HG03175 (cell line): ENCODE measurements around the gene DLK1.

Source experiments
- ATAC-seq: cut with Tn5 transposase; IDR thresholded peaks from one replicate; pipeline ENCODE4 v1.9.1; 2021; ENCODE audit warnings: mild to moderate bottlenecking, moderate library complexity; ENCODE audit not compliant: unreplicated experiment

Gene DLK1

DNA sequence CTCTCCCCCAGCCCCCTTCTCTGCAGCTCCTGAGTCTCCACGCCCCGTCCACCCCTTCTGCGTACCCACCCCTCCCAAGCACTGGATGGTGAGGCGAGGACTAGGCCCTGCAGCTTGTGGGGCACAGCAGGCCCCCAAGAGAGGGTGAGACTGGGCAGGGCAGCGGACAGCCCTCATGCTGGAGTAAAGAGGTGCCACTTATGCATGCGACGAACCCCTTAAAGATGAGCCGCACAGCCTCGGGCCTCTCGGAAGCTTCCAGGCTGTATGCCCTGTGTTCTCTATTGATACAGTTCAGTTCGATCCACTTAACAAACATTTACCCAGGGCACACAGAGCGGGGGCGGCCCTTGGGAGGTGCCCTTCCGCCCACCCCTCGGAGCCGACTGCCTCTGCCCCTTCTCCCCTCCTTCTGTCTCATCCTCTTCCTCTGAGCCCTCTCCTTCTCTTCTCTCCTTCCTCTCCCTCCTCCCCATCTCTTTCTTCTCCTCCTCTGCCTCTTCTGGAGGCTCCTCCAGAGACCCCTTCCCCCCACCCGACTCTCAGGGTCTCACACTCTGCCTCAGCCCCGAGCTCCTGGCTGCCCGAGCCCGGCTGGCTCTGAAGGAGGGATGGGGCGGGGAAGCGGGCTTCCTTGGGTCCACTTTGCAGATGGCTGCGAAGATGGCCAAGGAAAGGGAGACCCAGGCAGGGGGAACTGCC lies 32.7 kb upstream of the DLK1 start:
- ATAC-seq, result no peak

DNA sequence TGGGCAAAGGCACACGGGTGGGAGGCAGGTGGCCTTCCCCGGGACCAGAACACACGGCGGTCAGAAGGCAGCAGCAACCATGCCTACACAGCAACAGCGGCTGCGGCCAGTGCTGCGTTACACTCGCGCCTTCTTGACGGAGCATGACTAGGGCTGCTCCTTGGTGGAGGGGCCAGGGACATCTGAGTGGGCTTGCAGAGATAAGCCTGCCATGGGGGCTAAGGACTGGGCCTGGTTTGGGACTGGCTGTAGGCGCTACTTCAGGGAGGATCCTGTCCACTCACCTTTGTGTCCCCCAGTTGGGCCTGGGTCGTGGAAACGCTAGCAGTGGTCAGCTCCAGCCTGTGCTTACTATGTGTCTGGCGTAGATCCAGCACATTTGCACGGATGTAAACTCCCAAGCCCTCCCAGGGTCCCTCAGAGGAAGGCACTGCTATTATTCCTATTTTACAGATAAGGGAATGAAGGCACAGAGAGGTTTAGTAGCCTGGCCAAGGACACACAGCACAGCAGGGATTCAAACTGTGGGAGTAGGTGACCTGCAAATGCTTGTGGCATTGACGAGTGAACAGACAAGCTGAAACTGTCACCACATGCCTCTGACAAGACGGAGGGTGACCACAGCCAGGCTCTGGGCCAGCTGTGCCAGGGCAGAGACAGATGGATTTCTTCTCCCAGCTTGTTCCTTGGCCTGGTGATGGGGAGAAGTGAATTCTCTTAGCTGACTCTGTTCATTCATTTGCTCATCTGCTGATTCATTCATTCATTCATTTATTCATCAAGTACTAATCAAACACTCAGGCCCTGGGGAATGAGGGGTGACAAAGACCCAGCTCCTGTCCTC lies 31.9 kb upstream of the DLK1 start:
- no peak for ATAC-seq

DNA sequence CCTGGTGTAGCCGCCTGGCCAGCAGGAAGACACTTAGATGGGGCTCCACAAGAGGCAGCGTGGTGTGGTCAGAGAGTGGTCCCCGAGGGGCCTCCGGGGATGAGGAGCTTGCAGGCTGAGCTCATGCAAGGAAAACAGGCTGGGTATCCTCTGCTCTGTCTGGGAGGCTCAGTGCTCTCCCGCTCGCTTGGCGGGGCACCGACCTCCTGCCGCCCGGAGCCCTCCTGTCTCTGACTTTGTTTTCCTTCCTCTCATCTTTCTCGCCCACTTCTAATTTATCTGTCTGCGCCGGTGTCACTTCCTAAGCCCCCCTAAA lies 31.3 kb upstream of the DLK1 start:
- ATAC-seq, result no peak

DNA sequence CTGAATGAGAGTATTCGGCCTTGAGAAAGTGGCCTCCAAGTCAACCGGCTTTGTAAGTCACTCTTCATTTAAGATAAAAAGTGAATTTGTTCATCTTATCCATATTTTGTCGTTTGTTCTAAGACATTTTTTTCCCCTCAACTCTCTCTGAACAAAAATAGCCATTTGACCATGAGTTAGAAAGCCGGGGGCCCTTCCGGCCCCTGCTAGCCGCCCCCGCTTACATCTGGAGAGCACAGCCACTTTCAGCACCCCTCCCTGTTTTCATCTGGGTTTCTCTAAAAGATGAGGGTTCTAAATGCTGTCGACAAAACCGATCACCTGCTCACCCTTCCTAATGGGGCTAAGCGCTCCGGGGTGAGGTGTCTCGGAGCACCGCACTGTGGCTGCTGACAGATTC lies 30.7 kb upstream of the DLK1 start:
- ATAC-seq, result no peak

DNA sequence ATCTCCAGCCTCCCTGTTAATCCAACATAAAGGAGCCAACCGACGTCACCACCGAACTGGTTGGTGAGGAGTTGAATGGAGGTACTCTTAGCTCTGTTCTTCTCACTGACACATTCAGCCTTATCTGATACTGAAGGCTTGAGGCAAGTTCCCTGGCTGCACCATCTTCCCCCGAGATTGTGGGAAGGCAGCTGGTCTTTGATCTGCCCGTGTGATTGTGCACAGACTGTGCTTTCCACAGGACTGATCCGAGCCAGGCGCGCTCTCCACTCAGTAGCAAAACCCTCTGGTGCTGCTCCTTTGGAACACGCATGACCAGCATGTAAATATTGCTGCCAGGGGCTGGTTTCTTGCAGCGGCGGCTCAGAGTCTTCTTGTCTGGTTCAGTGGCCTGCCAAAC lies 30.1 kb upstream of the DLK1 start:
- no peak for ATAC-seq

DNA sequence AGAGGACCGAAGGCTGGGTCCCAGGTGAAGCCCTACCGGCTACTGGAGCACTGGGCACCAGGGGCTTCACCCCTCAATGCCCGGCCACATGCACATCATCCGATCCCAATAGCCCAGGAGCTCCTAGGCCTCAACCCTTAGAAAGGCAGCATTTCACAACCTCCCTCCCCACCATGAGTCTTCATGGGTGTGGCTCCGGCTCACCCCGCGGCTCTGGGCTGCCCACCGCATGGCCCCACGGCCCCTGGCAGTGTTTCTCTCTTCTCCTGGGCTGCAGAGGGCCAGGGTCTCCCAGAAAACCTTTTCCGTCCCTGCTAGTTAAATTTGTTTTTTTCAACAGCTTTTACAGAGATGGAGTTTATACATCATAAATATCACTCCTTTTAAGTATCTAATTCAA lies 28.6 kb upstream of the DLK1 start:
- ATAC-seq, result no peak

DNA sequence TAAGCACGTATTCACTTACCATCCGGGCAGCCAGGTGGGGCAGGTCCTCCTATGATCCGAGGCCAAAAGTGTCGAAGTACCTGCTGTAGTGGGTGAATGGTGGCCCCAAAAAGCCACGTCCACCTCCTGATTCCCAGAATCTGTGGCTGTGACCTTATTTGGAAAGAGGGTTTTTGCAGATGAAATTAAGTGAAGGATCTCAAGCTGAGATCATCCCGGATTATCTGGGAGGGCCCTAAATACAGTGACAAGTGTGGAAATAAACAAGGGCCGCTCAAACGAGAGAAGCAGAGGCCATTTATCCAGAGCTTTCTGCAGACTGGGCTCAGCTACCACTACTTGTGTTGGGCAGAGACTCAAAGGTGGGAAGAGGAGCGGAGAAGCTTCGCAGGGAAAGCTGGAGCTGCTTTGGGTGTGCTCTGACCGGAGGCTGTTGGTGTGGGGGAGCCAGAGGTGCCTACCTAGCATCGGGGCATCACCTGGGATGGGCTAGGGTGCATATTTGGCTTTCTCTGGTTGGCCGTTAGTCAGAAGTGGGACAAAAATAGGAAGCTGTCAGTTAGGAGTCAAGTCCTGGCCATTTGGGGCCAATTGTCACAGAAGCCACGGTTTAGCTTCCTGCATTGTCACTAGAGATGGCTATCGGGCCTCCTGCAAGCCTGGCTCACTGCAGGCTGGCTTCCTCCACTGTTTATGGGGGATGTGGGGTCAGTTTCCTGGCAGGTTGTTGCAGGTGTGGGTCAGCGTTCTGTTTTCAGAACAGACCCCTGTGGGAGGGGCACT lies 27.8 kb upstream of the DLK1 start:
- ATAC-seq, result no peak

DNA sequence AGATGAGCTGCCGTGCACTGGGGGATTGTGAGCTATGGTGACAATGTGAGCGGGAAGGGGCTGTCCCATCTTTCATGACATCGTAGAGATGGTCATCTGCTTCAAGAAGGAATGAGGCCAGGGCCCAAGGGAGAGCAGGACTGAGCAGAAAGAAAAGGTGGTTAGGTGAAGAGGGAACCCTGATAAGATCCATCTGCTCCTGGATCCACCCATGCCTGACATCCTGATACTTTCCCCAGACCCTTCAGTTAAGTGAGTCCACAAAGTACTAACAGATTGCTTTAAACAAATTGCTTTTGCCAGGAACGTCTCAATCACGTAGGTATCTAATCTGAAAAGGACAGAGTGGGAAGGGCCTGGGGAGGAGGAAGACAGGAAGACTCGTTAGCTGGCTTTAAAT lies 25.4 kb upstream of the DLK1 start:
- ATAC-seq, result no peak

DNA sequence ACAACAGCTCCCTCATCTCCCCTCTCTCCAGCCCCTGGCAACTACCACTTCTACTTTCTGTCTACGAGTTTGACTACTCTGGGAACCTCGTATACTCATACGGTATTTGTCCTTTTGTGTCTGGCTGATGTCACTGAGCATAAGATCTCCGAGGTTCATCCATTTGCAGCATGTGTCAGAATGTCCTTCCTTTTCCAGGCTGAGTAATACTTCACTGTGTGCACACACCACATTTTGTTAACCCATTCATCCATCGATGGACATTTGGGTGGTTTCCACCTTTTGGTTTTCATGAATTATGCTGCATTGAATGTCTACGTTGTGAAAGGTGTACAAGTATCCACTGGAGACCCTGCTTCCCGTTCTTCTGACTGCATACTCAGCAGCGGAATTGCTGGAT lies 24.1 kb upstream of the DLK1 start:
- ATAC-seq, result no peak

DNA sequence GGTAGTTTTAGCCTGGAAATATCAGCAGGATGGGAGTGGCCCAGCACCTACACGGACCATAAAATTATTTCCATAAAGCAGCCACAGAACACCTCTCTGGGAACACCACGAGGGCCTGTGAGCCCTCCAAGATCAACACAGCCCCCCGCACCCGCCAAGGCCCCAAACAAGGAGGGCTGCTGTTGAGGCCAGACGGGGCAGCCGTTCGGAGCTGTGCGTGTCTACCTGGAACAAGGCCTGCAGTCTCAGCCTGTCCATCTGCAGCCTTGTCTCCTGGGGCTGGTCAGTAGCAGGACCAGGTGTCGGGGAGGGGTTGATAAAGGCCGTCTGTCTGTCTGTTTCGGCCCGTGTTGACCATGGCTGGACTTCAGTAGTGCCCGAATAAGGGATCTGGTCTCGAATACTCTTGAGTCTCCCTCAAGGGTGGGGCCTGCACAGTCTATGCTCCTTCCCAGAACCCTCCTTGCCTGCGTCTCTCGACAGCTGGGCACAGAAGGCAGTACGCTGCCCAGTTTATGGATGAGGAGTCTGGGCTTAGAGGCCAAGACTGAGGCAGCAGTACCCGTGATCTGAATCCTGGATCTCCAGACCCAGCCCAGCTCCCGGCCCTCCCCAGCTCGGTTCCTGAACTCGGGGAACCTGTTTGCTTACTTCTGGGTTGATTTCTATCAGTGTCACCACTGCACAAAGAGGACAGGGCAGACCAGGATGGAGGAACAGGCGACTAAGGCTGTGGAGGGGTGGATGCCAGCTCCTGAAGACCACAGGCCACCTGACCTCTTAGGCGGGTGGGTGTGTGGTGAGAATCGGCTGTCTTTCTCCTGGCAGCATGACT lies 23.1 kb upstream of the DLK1 start:
- ATAC-seq, result no peak

DNA sequence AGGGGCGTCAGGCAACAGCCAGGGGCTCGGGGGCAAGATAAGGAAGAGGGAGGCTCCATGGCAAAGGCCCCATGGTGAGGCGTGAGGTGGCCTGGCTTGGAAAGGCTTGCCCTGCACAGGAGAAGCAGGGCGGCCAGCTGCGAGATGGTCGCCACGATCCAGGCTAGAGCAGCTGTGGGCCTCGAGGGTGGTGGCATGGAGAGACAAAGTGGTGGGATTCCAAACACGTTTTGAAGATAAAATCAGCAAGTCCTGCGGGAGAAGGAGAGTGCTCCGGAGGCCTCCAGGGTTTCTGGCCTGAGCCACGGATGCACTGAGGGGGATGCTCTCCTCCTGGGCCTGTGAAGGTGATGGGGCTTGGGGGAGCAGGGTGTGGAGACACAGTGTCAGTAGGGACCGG lies 20.5 kb upstream of the DLK1 start:
- no peak for ATAC-seq

DNA sequence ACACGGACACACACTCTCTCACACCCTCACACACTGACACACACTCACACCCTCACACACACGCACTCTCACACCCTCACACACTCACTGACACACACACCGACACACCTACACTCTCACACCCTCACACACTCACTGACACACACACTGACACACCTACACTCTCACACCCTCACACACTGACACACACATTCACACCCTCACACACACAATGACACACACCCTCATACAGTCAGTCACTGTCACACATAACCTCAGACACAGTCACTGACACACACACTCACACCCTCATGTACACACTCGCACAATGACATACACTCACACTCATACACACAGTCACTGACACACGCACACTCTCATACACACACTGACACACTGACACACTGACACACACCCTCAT lies 19.8 kb upstream of the DLK1 start:
- ATAC-seq, result no peak

DNA sequence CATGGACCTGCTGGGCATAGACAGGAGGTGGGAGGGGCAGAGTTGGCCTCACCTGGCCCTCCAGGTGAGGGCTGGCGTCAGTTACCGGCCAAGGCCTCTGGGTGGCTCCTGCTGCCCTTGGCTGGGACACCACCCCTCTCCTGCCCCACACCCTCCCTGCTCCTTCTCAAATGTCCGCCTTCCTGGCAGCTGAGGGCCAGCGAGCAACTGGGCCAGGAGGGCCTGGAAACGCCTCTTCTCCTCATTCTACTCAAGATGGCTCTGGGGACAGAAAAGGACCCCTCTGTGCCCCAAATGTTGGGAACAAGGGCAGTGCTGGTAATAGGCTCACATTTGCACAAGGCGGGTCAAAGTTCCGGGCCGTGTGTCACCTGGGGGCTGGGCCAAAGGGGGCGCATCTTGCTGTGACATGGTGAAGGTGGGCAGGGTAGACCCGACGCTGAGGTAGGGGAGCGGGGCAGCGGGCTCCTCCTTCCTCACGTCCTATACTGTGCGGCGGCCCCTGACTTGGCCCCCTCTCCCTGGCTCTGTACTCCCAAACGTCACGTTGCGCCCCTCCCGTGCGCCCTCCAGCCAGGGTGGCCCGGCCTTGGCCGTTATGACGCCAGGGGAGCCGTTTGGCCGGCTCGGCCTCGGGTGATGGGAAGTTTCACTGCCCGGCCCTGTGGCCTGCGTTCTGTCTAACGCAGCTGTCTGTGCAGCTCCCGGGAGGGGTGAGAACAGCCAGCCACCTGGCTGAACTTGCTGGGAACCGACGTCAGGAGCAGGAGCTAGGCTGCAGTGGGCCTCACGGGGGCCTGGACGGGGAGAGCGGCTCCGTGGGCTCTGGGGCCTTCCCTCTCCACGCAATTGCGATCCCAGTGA lies 18.0 kb upstream of the DLK1 start:
- no peak for ATAC-seq

DNA sequence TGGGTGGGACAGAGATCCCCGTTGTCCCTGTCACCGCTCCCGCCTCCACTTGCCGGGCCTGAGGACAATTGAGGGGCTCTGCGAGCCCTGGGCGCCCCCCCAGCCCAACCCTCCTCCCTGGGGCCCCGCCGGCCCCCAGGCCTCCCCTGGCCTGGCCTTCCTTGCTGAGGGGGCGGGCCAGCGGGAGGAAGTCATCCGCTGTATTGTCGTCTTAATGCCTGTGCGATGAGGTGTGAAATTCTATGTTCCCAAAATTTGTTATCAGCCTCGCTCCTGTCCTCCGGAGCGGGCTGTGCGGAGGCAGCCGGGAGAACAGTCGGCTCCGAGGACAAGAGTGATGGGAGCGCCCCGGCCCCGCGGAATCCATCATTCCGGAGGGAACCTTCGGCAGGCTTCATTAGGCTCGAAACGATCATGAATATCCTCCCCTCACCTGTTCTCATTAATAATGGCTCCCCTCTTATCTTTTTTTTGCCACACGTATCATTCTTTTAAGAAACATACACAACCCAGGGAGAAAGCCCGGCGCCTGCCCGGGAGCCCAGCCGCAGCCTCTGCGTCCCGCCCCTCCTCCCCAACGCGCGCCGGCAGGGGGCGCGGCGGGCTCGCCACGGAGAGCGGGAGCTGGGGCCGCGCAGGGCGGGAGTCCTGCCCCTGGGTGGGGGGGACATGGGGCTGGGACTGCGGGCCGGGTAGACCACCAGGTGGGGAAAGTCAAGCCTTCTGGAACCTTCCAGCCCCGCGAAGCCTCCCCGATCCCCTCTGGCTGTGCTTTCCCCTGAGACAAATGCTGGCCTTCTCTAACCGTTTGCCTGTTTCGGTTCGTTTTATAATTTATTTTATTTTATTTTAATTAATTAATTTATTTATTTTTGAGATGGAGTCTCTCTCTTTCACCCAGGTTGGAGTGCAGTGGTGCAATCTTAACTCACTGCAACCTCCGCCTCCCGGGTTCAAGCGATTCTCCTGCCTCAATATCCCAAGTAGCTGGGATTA lies 17.1 kb upstream of the DLK1 start:
- ATAC-seq, result no peak

DNA sequence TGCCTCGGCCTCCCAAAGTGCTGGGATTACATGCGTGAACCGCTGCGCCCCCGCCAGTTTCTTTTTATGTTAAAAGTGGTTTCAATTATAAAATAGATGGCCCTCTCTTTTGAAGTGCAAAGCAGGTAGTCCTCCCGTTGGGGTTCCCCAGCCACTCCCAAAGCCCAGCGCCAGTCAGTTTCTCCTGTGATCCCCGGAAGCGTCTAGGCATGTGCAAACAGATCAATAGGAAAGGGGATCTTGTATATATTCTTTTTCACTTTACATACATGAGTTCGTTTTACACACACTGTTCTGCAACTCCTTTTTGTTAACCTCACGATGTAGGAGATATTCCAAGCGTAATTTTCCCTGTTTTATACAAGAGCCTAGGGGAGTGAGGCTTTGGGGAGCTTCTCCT lies 16.3 kb upstream of the DLK1 start:
- ATAC-seq, result no peak

DNA sequence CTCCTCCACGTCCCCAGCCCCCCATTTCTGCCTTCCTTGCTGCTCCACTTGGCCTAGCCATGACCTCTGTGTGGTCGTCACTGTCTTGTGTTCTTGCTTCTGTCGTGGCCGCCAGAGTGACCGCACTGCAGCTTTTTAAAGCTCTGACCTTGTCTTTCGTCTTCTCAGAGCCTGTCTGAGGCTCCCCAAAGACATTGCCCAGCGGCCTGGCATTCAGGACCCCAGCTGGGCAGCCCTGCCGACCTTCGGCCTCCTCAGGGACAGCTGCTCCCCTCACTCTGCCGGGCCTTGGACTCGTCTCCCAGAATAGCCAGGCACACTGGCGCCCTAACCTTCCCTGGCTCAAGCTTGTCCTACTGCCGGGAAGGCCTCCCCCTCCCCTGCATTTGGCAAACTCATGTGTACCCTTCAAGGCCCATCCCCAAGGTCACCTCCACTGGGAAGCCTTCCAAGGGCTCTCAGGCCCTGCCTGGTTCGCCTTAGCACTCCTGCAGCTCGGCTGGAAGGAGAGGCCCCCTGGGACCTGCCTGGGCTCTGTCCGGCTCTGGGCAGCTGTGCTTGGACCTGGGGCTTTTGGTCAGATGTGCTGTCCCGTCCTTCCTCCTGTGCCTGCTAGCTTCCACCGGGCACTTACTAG lies 15.7 kb upstream of the DLK1 start:
- no peak for ATAC-seq

DNA sequence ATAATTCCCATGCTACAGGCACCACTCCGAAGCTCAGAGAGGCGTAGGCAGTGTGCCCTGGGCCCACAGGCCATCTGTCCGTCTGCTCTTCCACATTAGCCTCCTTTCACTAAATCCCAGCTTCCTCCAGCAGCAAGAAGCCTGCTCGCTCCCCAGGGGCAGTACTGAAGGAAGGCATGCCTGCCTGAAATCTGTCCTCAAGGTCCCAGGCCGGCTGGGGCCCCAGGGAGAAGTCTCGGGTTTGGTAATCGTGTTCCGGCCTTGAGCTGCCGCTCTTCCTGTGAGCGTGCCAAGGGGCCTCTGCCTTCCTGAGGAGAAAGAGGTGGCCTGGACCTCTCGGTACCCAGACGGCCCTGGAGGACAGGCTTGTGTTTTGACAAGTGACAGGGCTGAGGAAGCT lies 15.2 kb upstream of the DLK1 start:
- ATAC-seq, result no peak

DNA sequence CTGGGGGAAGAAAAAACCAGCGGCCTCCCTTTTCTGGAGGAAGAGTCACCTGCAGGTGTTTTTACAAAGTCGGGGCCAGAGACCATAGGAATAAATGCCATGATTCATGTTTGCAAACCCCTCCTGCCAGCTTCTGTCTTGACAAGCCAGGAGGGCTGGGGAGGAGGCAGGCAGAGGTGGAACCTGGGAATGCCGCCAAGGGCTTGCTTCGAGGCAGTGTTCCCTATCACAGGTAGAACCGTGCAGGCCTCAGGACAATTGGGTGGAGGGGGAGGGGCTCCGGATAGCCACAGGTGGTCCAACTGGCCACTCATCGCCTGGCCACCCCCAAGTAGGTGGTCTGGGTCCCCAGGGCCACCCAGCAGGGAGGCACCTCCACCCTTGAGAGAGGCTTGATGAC lies 14.2 kb upstream of the DLK1 start:
- no peak for ATAC-seq

DNA sequence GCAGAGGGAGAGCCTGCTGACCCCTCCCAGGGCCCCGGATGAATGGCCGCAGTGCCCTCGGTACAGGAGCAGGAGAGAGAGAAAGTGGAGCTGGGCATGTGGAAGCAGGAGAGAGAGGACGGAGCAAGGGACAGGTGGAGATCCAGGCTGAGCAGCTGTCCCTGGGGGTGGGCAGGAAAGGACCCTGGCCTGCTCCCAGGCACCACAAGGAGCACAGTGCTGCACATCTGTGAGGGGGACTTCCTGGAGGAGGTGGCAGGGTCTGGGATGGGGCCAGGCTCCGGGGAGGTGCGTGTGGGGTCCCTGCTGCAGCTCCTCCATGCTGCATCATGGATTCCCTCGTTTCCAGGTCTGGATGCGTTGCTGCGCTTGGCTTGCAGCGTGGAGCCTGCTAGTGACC lies 13.0 kb upstream of the DLK1 start:
- ATAC-seq, result no peak
